Caki2 (cell line): ENCODE measurements around the gene FNDC11. TPM values are rescaled to one million over a fixed set of nuclear protein-coding genes. Genes with fewer than 3 reads are reported as not detected.

ENCODE experiments used
- DNase-seq: peaks from one replicate; pipeline ENCODE4 v3.0.0-alpha.2; 2015; ENCODE audit warnings: low read depth
- in situ Hi-C: cut with HindIII; loops from 2 replicates; pipeline ENCODE4 v1.10.0; 2016; ENCODE audit warnings: low sequenced_read_pairs, low pct_unique_long_range_greater_than_20kb, mixed read lengths
- total RNA-seq: library from RNA; depleted of rRNA; stranded (reverse); fragments of >200 nt; shearing (Covaris generic); gene quantifications from 2 replicates; pipeline ENCODE4 v1.2.3, GENCODE V29; 2014; ENCODE audit warnings: low replicate concordance

Gene FNDC11
- total RNA-seq, 1 experiment from 2014 or later: 1.1 TPM

DNA sequence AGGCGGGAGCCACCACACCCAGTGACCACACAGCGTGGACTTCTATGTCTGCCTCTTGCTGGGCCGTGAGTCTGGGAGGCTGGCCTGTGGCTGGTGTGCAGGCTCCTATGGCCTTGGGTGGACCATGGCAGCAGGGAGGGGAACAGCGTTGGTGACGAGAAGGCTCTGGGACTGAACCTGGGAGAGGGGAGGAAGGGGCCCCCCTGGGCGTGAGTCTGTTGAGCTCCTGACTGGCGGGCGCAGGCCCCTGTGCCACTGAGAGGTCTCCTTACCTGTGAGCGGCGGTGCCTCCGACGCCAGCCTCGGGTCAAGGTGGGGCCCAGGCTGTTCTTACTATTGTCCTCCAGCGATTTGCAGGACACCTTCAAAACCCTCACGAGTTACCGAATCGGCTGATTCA, 32.8 kb downstream of the FNDC11 start:
- in situ Hi-C loops: loop anchor here (25.0 kb wide), 1 partner anchor 299 kb away; the partner anchor contains the start of gene COL20A1
- DNase-seq: no peak

GRCh38 chr20:63587256-63587655, 33.3 kb downstream of the FNDC11 start:
- DNase-seq: no peak
- in situ Hi-C loops: loop anchor here (25.0 kb wide), 1 partner anchor 300 kb away; the partner anchor contains the start of gene COL20A1

DNA sequence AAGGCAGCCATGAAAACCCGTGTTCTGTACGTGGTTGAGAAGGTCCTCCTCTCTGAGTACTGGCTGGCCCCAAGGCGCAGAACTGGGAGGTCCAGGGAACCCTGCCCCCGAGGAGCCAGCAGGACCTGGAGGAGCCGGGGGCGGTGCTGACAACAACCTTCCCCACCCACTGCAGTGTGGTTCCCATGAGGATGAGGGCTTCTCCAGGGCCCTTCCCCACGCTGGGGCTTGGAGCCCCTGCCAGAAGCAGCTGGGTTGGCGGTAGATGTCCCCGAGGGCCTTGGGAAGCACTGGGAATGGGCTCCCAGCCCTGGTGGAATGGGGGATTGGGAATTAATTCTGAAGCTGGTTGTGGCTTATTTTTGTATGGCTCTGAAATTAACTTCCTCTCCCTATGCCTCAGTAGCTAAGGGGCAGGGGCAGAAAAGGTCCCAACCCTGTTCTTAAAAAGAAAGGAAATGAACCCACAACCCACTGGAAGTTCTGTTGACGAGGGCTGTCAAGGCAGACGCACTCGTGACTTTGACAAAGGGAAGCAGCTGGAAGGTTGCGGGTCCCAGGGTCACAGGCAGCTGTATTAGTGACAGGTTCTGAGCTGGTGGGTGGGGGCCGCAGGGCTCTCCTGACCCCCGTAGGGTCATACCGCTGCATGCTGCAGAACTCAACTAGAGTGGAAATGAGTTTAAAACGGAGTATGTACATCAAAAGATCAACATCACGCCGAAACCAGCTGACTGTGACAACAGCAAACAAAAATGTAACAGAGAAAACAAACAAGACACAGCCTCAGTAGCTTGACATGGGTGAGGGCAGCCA, 34.0 kb downstream of the FNDC11 start:
- in situ Hi-C loops: loop anchor here (25.0 kb wide), 1 partner anchor 301 kb away; the partner anchor contains the start of gene COL20A1
- DNase-seq: no peak

- no peak for DNase-seq
- in situ Hi-C loops: loop anchor here (25.0 kb wide), 1 partner anchor 301 kb away; the partner anchor contains the start of gene COL20A1
Measured at GRCh38 chr20:63588641-63589041, 34.7 kb downstream of the FNDC11 start.

DNA sequence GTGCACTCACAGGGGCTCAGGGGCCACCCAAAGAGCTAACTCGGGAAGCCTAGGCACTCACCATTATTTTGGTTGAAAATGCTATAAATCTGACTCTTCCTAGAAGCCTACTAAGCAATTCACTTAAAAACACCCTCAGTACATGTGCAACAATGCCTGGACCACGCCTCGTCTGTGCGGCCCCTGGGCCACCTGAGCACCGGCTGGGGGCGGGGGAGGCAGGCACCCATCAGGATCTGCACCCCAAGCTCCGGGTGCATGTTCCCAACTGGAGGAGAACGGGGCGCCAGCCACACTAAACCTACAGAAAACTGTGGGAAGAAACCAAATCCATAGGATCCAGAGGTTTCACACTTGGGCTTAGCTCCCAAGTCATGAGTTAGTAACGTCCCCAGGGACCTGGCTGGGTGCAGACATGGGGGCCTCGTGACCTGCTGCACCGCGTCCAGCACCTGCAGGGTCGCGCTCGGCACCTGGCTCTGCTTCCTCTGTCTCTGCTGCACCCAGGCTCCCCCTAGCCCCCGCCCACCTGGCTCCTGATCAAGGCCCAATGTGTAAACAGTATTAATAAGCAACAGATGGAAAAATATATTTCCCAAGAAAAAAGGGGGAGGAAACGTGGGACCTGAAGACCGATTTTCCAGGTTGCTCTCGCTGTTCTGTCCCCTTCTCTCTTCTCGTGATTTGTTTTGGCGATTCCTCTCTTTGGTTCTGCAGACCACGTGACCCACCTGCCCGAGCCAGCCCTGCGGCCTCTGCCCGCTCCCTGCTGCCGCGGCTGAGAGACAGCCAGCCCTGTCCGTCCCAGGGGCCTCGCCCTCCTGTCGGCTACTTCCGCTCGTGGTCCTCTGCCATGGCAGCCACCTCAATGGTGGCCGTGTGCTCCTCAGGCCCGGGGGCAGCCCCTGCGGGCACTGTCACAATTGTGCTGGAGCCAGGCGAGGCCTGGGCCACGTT, 35.6 kb downstream of the FNDC11 start:
- in situ Hi-C loops: loop anchor here (25.0 kb wide), 1 partner anchor 302 kb away; the partner anchor contains the start of gene COL20A1
- DNase-seq: no peak

DNA sequence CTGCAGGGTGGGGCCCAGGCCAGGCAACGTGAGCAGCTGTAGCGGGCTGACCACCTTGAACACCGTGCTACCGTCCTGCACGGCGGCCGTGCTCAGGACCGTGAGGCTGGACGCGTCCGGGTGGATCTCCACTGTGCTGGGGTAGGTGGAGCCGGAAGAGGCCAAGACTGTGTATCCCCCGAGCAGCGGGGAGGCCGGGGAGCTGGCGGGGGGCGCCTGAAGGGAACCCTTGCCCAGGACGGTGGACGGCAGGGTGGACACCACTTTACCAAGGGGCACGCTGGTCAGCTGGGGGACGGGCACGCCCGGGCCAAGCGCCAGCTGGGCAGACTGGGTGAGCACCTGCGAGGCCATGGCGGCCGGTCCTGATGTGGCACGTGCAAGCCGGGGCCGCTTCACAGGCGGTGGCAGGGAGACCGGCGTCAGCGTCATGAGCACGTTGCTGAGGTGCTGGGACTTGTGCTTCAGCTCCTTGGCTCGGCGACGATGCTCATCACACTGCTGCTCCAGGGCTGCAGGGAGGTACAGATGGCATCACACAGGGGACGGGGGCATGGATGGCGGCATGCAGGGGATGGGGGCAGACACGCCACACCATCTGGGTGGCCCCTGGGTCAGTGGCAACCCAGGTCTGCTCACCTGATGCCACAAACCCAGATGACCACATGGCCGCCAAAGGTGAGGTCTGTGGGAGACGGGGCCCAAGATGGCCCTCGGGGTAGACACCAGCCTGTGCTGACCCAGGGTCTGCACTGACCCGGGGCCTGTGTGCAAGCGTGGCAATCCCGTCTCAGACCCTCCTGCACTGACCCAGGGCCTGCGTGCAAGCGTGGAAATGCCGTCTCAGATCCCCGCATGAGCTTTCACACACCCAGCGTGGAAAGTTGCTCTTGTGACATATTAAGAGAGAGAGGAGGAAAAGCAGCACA, 36.5 kb downstream of the FNDC11 start:
- no peak for DNase-seq
- in situ Hi-C loops: loop anchor here (25.0 kb wide), 1 partner anchor 303 kb away; the partner anchor contains the start of gene COL20A1

- DNase-seq: no peak
- in situ Hi-C loops: loop anchor here (25.0 kb wide), 1 partner anchor 304 kb away; the partner anchor contains the start of gene COL20A1
Measured at GRCh38 chr20:63591147-63591533, 37.2 kb downstream of the FNDC11 start.

GRCh38 chr20:63591786-63592355, 37.9 kb downstream of the FNDC11 start:
- in situ Hi-C loops: loop anchor here (25.0 kb wide), 1 partner anchor 305 kb away; the partner anchor contains the start of gene COL20A1

GRCh38 chr20:63592661-63593060, 38.7 kb downstream of the FNDC11 start:
- in situ Hi-C loops: loop anchor here (25.0 kb wide), 1 partner anchor 305 kb away; the partner anchor contains the start of gene COL20A1
- no peak for DNase-seq

More at GRCh38 chr20:63591786-63592355, 37.9 kb downstream of the FNDC11 start:
- DNase-seq: no peak

DNA sequence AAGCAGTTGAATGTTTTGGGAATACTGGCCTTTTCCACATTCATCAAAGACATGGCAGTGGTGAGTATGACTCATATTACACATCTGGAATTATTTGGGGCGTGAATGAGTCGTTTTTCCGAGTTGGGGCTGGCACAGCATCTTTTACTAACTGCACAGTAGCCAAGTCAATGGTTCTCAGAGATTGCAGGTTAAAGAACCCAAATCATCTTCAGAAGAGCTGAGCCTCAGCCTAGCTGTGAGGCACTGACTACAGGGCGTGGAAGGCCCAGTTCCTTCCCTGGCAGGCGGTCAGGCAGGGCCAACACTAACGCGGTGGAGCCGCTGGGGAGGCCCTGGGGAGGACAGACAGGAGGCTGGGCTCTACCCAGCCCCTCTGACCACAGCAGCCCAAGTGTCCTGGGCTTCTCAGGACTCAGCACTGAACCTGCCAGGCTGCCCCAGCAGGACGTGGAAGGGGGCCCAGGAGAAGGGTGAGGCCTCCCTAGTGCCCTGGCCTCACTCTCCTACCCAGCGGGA, 40.1 kb downstream of the FNDC11 start:
- in situ Hi-C loops: loop anchor here (25.0 kb wide), 1 partner anchor 307 kb away; the partner anchor contains the start of gene COL20A1
- no peak for DNase-seq

- DNase-seq: no peak
- in situ Hi-C loops: loop anchor here (25.0 kb wide), 1 partner anchor 308 kb away; the partner anchor contains the start of gene COL20A1
Measured at GRCh38 chr20:63595416-63596127, 41.6 kb downstream of the FNDC11 start.

DNA sequence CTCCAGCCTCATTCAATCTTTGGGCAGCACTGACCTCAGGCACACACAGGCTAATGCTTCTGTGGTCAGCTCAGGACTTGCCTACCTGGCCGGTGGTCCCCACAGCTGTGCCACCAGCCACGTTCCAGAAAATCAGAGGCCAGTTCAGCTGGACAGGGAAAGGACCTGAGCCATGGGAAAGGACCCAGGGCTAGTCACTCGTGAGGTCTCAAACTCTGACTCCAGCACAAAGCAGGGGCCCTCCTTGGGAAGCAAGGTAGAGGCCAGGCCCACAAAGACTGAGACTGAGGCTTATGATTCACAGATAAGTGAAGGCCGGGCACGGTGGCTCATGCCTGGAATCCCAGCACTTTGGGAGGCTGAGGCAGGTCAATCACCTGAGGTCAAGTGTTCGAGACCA, 42.5 kb downstream of the FNDC11 start:
- in situ Hi-C loops: loop anchor here (25.0 kb wide), 1 partner anchor 309 kb away; the partner anchor contains the start of gene COL20A1
- DNase-seq: no peak

- DNase-seq: no peak
- in situ Hi-C loops: loop anchor here (25.0 kb wide), 1 partner anchor 311 kb away; the partner anchor contains the start of gene COL20A1
Measured at GRCh38 chr20:63597651-63598478, 43.9 kb downstream of the FNDC11 start.

- in situ Hi-C loops: loop anchor here (25.0 kb wide), 1 partner anchor 311 kb away; the partner anchor contains the start of gene COL20A1
- no peak for DNase-seq
Measured at GRCh38 chr20:63598479-63599395, 44.8 kb downstream of the FNDC11 start.
